Measurements from ENCODE around the gene XYLT1. TPM values are rescaled to one million over a fixed set of nuclear protein-coding genes. Genes with fewer than 3 reads are reported as not detected.
A peak's percentile ranks its signal among the peaks of the same experiment; 100 is the strongest.

XYLT1 gene
- total and polyA plus RNA-seq, 2 experiments from 2014 or later: 4.5 to 26.3 TPM

DNA sequence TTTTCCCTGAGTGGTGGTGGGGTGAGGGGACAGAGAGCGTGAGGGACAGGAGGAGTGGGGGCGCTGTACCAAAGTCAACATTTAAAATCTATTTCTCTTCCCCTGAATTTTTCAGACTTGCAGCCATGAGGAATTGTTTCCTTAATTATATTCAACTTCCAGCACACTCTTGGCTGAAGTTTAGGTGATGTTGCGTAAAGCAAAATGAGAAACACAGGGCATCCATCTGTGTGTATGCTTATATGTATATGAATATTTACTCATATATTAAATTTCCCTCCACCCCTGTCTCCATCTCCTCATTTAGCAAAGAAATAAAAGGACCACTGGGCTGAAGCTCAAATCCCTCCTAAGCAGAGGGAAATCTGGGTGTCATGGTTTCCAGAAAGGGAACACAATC lies 218.1 kb downstream of the XYLT1 start:
- no peaks in the 10 kb centered on the region for H3K9me2 ChIP-seq (ENCODE audit: insufficient read depth)
- H3K79me2 ChIP-seq (ENCODE audit: insufficient read depth): peaks cover 83% of the 10 kb centered on the region
- no peak overlapping the region for H2AFZ ChIP-seq
- no peaks in the 10 kb centered on the region for H3K4me1 ChIP-seq (ENCODE audit: insufficient read depth)
- no peaks in the 10 kb centered on the region for H3K9me3 ChIP-seq (ENCODE audit: low read depth)
- WGBS, 2 experiments (ENCODE audit: low coverage in 1 of 2, low lambda C conversion rate in 2 of 2, missing lambda C conversion rate in 2 of 2): 81 to 86% methylated on average over 3 of the region's 3 CpGs
- in situ Hi-C loops (cut with MboI): loop anchor here (25.0 kb wide), 1 partner anchor 90 kb away; no protein-coding TSS in a partner anchor
- peaks cover 3% of the 10 kb centered on the region; the same call in 1 of the 2 replicates for H3K36me3 ChIP-seq (ENCODE audit: low read depth)
- H4K20me1 ChIP-seq (ENCODE audit: insufficient read depth): no peaks in the 10 kb centered on the region
- no peaks in the 10 kb centered on the region for H3F3A ChIP-seq (ENCODE audit: insufficient read depth)
- H3K27ac ChIP-seq: no peak overlapping the region
- no peak for DNase-seq
- TF ChIP-seq EZH2phosphoT487 (IDR thresholded peaks at IDR 0.05; ENCODE audit: insufficient read depth, low read depth): no peak
- no peak for TF ChIP-seq EZH2 (IDR thresholded peaks at IDR 0.05; ENCODE audit: insufficient read depth, poor library complexity, severe bottlenecking)
- no peak overlapping the region for H3K9ac ChIP-seq
- H3K4me2 ChIP-seq (ENCODE audit: unreplicated experiment): no peak overlapping the region
- H3K4me3 ChIP-seq: no peak overlapping the region
- no peaks in the 10 kb centered on the region for H3K27me3 ChIP-seq (replicated peaks; ENCODE audit: insufficient read depth)

GRCh38 chr16:17252064-17252463 lies 218.7 kb downstream of the XYLT1 start:
- Histone ChIP-seq H3K4me2 (ENCODE audit: unreplicated experiment) (no peak overlapping the region), H3F3A (ENCODE audit: insufficient read depth) (no peaks in the 10 kb centered on the region), H3K9me3 (ENCODE audit: low read depth) (no peaks in the 10 kb centered on the region), H3K27ac (no peak overlapping the region), H3K9me2 (ENCODE audit: insufficient read depth) (no peaks in the 10 kb centered on the region), H2AFZ (no peak overlapping the region), H3K36me3 (ENCODE audit: low read depth) (peaks cover 3% of the 10 kb centered on the region; the same call in 1 of the 2 replicates), H3K27me3 (replicated peaks; ENCODE audit: insufficient read depth) (no peaks in the 10 kb centered on the region), H4K20me1 (ENCODE audit: insufficient read depth) (no peaks in the 10 kb centered on the region), H3K79me2 (ENCODE audit: insufficient read depth) (peaks cover 89% of the 10 kb centered on the region), H3K9ac (no peak overlapping the region), H3K4me3 (no peak overlapping the region), H3K4me1 (ENCODE audit: insufficient read depth) (no peaks in the 10 kb centered on the region)
- DNase-seq: peak; percentile 25
- TF ChIP-seq EZH2 (IDR thresholded peaks at IDR 0.05; ENCODE audit: insufficient read depth, poor library complexity, severe bottlenecking) (no peak), EZH2phosphoT487 (IDR thresholded peaks at IDR 0.05; ENCODE audit: insufficient read depth, low read depth) (no peak)
- in situ Hi-C loops (cut with MboI): loop anchor here (25.0 kb wide), 1 partner anchor 90 kb away; no protein-coding TSS in a partner anchor
- 88 to 96% methylated on average over 7 of the region's 7 CpGs for WGBS, 2 experiments (ENCODE audit: low coverage in 1 of 2, low lambda C conversion rate in 2 of 2, missing lambda C conversion rate in 2 of 2)

DNA sequence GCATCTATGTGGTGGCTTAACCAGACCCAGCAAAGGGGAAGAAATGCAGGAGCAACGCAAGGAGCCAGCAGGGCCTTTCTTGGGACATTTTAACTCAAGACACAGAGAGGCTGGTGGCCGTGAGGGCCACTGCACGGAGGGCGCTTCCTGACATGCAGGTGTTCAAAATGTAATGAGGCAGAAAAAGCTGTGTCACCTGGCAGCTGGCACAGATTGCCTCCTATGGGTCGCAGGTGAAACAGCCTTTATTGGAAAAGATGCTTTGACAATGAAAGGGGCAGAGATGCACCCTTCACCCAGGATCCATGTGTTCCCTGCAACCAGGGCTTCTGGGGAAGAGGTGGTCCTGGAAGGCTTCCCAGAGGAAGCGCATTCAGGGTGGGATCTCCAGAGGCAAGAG lies 219.3 kb downstream of the XYLT1 start:
- no peaks in the 10 kb centered on the region for H3K27me3 ChIP-seq (replicated peaks; ENCODE audit: insufficient read depth)
- peaks cover 3% of the 10 kb centered on the region; the same call in 1 of the 2 replicates for H3K36me3 ChIP-seq (ENCODE audit: low read depth)
- H3K9me3 ChIP-seq (ENCODE audit: low read depth): no peaks in the 10 kb centered on the region
- H3F3A ChIP-seq (ENCODE audit: insufficient read depth): no peaks in the 10 kb centered on the region
- H3K4me1 ChIP-seq (ENCODE audit: insufficient read depth): no peaks in the 10 kb centered on the region
- no peak for DNase-seq
- no peaks in the 10 kb centered on the region for H3K9me2 ChIP-seq (ENCODE audit: insufficient read depth)
- no peak overlapping the region for H2AFZ ChIP-seq
- no peak overlapping the region for H3K9ac ChIP-seq
- no peaks in the 10 kb centered on the region for H4K20me1 ChIP-seq (ENCODE audit: insufficient read depth)
- H3K4me2 ChIP-seq (ENCODE audit: unreplicated experiment): no peak overlapping the region
- WGBS, 2 experiments (ENCODE audit: low coverage in 1 of 2, low lambda C conversion rate in 2 of 2, missing lambda C conversion rate in 2 of 2): 89 to 92% methylated on average over 6 of the region's 6 CpGs
- TF ChIP-seq EZH2 (IDR thresholded peaks at IDR 0.05; ENCODE audit: insufficient read depth, poor library complexity, severe bottlenecking) (no peak), EZH2phosphoT487 (IDR thresholded peaks at IDR 0.05; ENCODE audit: insufficient read depth, low read depth) (no peak)
- peaks cover 95% of the 10 kb centered on the region for H3K79me2 ChIP-seq (ENCODE audit: insufficient read depth)
- H3K27ac ChIP-seq: no peak overlapping the region
- H3K4me3 ChIP-seq: no peak overlapping the region
- in situ Hi-C loops (cut with MboI): loop anchor here (25.0 kb wide), 1 partner anchor 89 kb away; no protein-coding TSS in a partner anchor

- peaks cover 100% of the 10 kb centered on the region for H3K79me2 ChIP-seq (ENCODE audit: insufficient read depth)
- in situ Hi-C loops (cut with MboI): no loop called here
- H4K20me1 ChIP-seq (ENCODE audit: insufficient read depth): 0 out of 2 replicates have a peak, but pooled peaks cover 5% of the 10 kb centered on the region
Measured at GRCh38 chr16:17246974-17247732, 223.6 kb downstream of the XYLT1 start.

More at GRCh38 chr16:17246974-17247732, 223.6 kb downstream of the XYLT1 start:
- Histone ChIP-seq H3K4me1 (ENCODE audit: insufficient read depth) (no peaks in the 10 kb centered on the region), H3K27me3 (replicated peaks; ENCODE audit: insufficient read depth) (no peaks in the 10 kb centered on the region), H3F3A (ENCODE audit: insufficient read depth) (no peaks in the 10 kb centered on the region), H3K4me2 (ENCODE audit: unreplicated experiment) (no peak overlapping the region), H3K27ac (no peak overlapping the region), H3K9ac (no peak overlapping the region), H3K36me3 (ENCODE audit: low read depth) (peaks cover 3% of the 10 kb centered on the region; the same call in 1 of the 2 replicates), H3K9me2 (ENCODE audit: insufficient read depth) (no peaks in the 10 kb centered on the region), H2AFZ (no peak overlapping the region), H3K4me3 (no peak overlapping the region), H3K9me3 (ENCODE audit: low read depth) (no peaks in the 10 kb centered on the region)
- DNase-seq: no peak
- 97 to 99% methylated on average over 10 of the region's 10 CpGs for WGBS, 2 experiments (ENCODE audit: low coverage in 1 of 2, low lambda C conversion rate in 2 of 2, missing lambda C conversion rate in 2 of 2)
- TF ChIP-seq EZH2 (IDR thresholded peaks at IDR 0.05; ENCODE audit: insufficient read depth, poor library complexity, severe bottlenecking) (no peak), EZH2phosphoT487 (IDR thresholded peaks at IDR 0.05; ENCODE audit: insufficient read depth, low read depth) (no peak)
